Pulmonary artery endothelial cell (primary cell): ENCODE data around the gene COL26A1. TPM values are rescaled to one million over a fixed set of nuclear protein-coding genes. Genes with fewer than 3 reads are reported as not detected.

ENCODE experiments used
- DNase-seq: peaks from one replicate; pipeline ENCODE4 v3.0.0-alpha.2; 2011; ENCODE audit warnings: low read depth, low spot score
- total RNA-seq: library from RNA; depleted of rRNA; stranded (reverse); fragments of >200 nt; gene quantifications from 2 replicates; pipeline ENCODE4 v1.2.3, GENCODE V29; 2014

The COL26A1 gene
- total RNA-seq, 1 donor from 2014 or later: not detected

- no peak for DNase-seq
These were observed 169.9 kb downstream of the COL26A1 start for GRCh38 chr7:101532400-101533102.

- DNase-seq: no peak
These were observed 170.4 kb downstream of the COL26A1 start for GRCh38 chr7:101533103-101533465.

- no peak for DNase-seq
These were observed 171.5 kb downstream of the COL26A1 start for GRCh38 chr7:101534015-101534803.

- DNase-seq: no peak
These were observed 172.2 kb downstream of the COL26A1 start for GRCh38 chr7:101534873-101535272.

- DNase-seq: no peak
These were observed 172.7 kb downstream of the COL26A1 start for GRCh38 chr7:101535351-101535751.

GRCh38 chr7:101536232-101536631 lies 173.6 kb downstream of the COL26A1 start:
- DNase-seq: no peak

GRCh38 chr7:101536668-101537067 lies 174.0 kb downstream of the COL26A1 start:
- no peak for DNase-seq

GRCh38 chr7:101537205-101537604 lies 174.5 kb downstream of the COL26A1 start:
- no peak for DNase-seq

- no peak for DNase-seq
These were observed 175.4 kb downstream of the COL26A1 start for GRCh38 chr7:101537935-101538595.

GRCh38 chr7:101538596-101539459 lies 176.2 kb downstream of the COL26A1 start:
- DNase-seq: no peak

- no peak for DNase-seq
These were observed 177.1 kb downstream of the COL26A1 start for GRCh38 chr7:101539784-101540183.

- DNase-seq: no peak
These were observed 180.0 kb downstream of the COL26A1 start for GRCh38 chr7:101542527-101543241.

- DNase-seq: no peak
These were observed 180.6 kb downstream of the COL26A1 start for GRCh38 chr7:101543242-101543766.

- no peak for DNase-seq
These were observed 181.2 kb downstream of the COL26A1 start for GRCh38 chr7:101543846-101544245.

GRCh38 chr7:101545441-101546190 lies 182.9 kb downstream of the COL26A1 start:
- no peak for DNase-seq

GRCh38 chr7:101546308-101546936 lies 183.7 kb downstream of the COL26A1 start:
- DNase-seq: no peak

GRCh38 chr7:101547022-101547915 lies 184.6 kb downstream of the COL26A1 start:
- DNase-seq: no peak
